ENCODE results near the gene UGT2A3.

DNA sequence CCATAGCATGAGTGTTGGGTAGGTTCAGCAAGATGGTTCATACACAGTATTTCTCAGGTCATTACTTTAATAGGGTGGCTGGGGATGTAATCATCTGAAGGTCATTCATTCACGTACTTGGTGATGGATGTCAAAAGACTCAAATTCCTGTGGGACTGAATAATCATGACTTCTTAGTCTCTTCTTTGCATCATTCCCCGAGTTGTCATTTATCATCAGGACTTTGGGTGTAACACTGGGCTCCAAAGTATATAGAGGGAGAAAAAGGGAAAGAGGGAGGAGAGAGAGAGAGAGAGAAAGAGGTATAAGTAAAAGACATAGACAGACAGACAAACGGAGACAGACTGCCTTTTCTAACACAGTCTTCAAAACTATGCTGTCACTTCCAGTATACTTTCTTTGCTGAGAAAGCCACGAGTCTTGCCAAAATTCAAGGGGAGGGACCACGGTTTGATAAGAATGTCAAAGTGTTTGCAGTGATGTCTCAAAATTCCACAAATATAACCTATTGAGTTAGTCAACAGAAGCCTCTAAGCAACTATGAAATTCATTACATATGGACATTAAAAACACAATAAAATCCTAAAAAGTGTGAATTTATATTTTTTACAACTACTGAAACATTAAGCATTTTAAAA lies 55.9 kb downstream of the UGT2A3 start:
- TF ChIP-seq, protein P1, sequence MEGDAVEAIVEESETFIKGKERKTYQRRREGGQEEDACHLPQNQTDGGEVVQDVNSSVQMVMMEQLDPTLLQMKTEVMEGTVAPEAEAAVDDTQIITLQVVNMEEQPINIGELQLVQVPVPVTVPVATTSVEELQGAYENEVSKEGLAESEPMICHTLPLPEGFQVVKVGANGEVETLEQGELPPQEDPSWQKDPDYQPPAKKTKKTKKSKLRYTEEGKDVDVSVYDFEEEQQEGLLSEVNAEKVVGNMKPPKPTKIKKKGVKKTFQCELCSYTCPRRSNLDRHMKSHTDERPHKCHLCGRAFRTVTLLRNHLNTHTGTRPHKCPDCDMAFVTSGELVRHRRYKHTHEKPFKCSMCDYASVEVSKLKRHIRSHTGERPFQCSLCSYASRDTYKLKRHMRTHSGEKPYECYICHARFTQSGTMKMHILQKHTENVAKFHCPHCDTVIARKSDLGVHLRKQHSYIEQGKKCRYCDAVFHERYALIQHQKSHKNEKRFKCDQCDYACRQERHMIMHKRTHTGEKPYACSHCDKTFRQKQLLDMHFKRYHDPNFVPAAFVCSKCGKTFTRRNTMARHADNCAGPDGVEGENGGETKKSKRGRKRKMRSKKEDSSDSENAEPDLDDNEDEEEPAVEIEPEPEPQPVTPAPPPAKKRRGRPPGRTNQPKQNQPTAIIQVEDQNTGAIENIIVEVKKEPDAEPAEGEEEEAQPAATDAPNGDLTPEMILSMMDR (IDR thresholded peaks at IDR 0.05): no peak
- no peak for TF ChIP-seq ZFX (IDR thresholded peaks at IDR 0.05; ENCODE audit: borderline replicate concordance)
